GM18502 (cell line): ENCODE data around the gene COG6.

Experiments used
- ATAC-seq: cut with Tn5 transposase; IDR thresholded peaks from one replicate; pipeline ENCODE4 v1.9.1; 2021; ENCODE audit warnings: mild to moderate bottlenecking; ENCODE audit not compliant: unreplicated experiment, poor library complexity

The COG6 gene

GRCh38 chr13:39675904-39676303 lies 20.4 kb downstream of the COG6 start:
- no peak for ATAC-seq

GRCh38 chr13:39676315-39676876 lies 20.9 kb downstream of the COG6 start:
- no peak for ATAC-seq

- ATAC-seq: peak; percentile 52
These were observed 26.8 kb downstream of the COG6 start for GRCh38 chr13:39682310-39682709.

- ATAC-seq: peak; percentile 87
These were observed 27.3 kb downstream of the COG6 start for GRCh38 chr13:39682788-39683187.

- no peak for ATAC-seq
These were observed 29.2 kb downstream of the COG6 start for GRCh38 chr13:39684531-39685137.

- no peak for ATAC-seq
These were observed 30.2 kb downstream of the COG6 start for GRCh38 chr13:39685652-39686051.

GRCh38 chr13:39688278-39688677 lies 32.8 kb downstream of the COG6 start:
- peak; percentile 37 for ATAC-seq

GRCh38 chr13:39688699-39689405 lies 33.4 kb downstream of the COG6 start:
- ATAC-seq: peak; percentile 94

GRCh38 chr13:39692660-39693438 lies 37.4 kb downstream of the COG6 start:
- ATAC-seq: no peak

GRCh38 chr13:39699274-39699673 lies 43.8 kb downstream of the COG6 start:
- ATAC-seq: no peak

- no peak for ATAC-seq
These were observed 57.2 kb downstream of the COG6 start for GRCh38 chr13:39712626-39713025.

- ATAC-seq: no peak
These were observed 73.7 kb downstream of the COG6 start for GRCh38 chr13:39729156-39729555.

GRCh38 chr13:39734952-39735351 lies 79.5 kb downstream of the COG6 start:
- ATAC-seq: no peak

GRCh38 chr13:39737047-39737446 lies 81.6 kb downstream of the COG6 start:
- no peak for ATAC-seq

- no peak for ATAC-seq
These were observed 85.3 kb downstream of the COG6 start for GRCh38 chr13:39740761-39741160.

- ATAC-seq: no peak
These were observed 93.5 kb downstream of the COG6 start for GRCh38 chr13:39748961-39749360.

GRCh38 chr13:39749528-39749927 lies 94.1 kb downstream of the COG6 start:
- ATAC-seq: no peak

- ATAC-seq: no peak
These were observed 96.3 kb downstream of the COG6 start for GRCh38 chr13:39751805-39752204.

GRCh38 chr13:39760521-39760920 lies 105.1 kb downstream of the COG6 start:
- peak; percentile 59 for ATAC-seq

- no peak for ATAC-seq
These were observed 110.5 kb downstream of the COG6 start for GRCh38 chr13:39765801-39766463.
